DOHH2 (cell line): ENCODE results near the gene HOXB6.

Experiments
- H3F3A ChIP-seq: fragments of 200-600 bp; sonication (generic), shearing (Covaris generic); 2 replicates; pipeline ENCODE4 v1.6.0; 2016; ENCODE audit warnings: antibody characterized with exemption, mild to moderate bottlenecking; ENCODE audit not compliant: control insufficient read depth, insufficient read depth
- H3K27ac ChIP-seq: fragments of 200-600 bp; sonication (generic); 2 replicates; pipeline ENCODE4 v1.5.1; 2014; ENCODE audit warnings: low read depth, mild to moderate bottlenecking, low read length, moderate library complexity
- H3K27me3 ChIP-seq: fragments of 200-600 bp; sonication (generic); 2 replicates; pipeline ENCODE4 v1.6.1; 2014; ENCODE audit warnings: mild to moderate bottlenecking, low read length, mixed read lengths; ENCODE audit not compliant: control insufficient read depth
- H3K36me3 ChIP-seq: fragments of 200-600 bp; sonication (generic); 2 replicates; pipeline ENCODE4 v1.6.1; 2014; ENCODE audit warnings: mild to moderate bottlenecking, low read length, moderate library complexity, mixed read lengths; ENCODE audit not compliant: control insufficient read depth
- H3K4me1 ChIP-seq: fragments of 200-600 bp; sonication (generic); 2 replicates; pipeline ENCODE4 v1.6.1; 2014; ENCODE audit warnings: mild to moderate bottlenecking, low read length, mixed read lengths; ENCODE audit not compliant: control insufficient read depth
- H3K4me2 ChIP-seq: fragments of 200-600 bp; sonication (generic); 2 replicates; pipeline ENCODE4 v1.6.0; 2014; ENCODE audit warnings: mild to moderate bottlenecking, low read length, moderate library complexity
- H3K4me3 ChIP-seq: fragments of 200-600 bp; sonication (generic); 2 replicates; pipeline ENCODE4 v1.5.1; 2014; ENCODE audit warnings: mild to moderate bottlenecking, low read length, mixed read lengths
- H3K79me2 ChIP-seq: fragments of 200-600 bp; sonication (generic); 2 replicates; pipeline ENCODE4 v1.6.1; 2014; ENCODE audit warnings: mild to moderate bottlenecking, low read length, mixed read lengths; ENCODE audit not compliant: control insufficient read depth
- H3K9me2 ChIP-seq: fragments of 200-600 bp; sonication (generic); replicated peaks from 2 replicates; pipeline ENCODE4 v1.6.1; 2014; ENCODE audit warnings: mild to moderate bottlenecking, low read length, mixed read lengths; ENCODE audit not compliant: control insufficient read depth
- H3K9me3 ChIP-seq: fragments of 200-600 bp; sonication (generic); 2 replicates; pipeline ENCODE4 v1.6.1; 2014; ENCODE audit warnings: antibody characterized with exemption, low read length, mixed read lengths; ENCODE audit not compliant: control insufficient read depth, insufficient read depth
- H4K20me1 ChIP-seq: fragments of 200-600 bp; sonication (generic); 2 replicates; pipeline ENCODE4 v1.6.0; 2014; ENCODE audit warnings: low read depth, mild to moderate bottlenecking, antibody characterized with exemption, low read length, moderate library complexity; ENCODE audit not compliant: control insufficient read depth, insufficient read depth
- EZH2phosphoT487 ChIP-seq: fragments of 200-600 bp; sonication (generic); IDR thresholded peaks from 2 replicates; pipeline ENCODE4 v1.6.1; 2017; ENCODE audit warnings: borderline replicate concordance, mild to moderate bottlenecking, antibody characterized with exemption, low read length, moderate library complexity, mixed read lengths
- TF ChIP-seq, protein P1 (sequence below): fragments of 200-600 bp; sonication (generic); IDR thresholded peaks from one replicate; pipeline ENCODE4 v1.5.1; 2014; ENCODE audit warnings: antibody characterized with exemption, mild to moderate bottlenecking, low read depth, low read length; ENCODE audit not compliant: poor library complexity, severe bottlenecking

Gene HOXB6

DNA sequence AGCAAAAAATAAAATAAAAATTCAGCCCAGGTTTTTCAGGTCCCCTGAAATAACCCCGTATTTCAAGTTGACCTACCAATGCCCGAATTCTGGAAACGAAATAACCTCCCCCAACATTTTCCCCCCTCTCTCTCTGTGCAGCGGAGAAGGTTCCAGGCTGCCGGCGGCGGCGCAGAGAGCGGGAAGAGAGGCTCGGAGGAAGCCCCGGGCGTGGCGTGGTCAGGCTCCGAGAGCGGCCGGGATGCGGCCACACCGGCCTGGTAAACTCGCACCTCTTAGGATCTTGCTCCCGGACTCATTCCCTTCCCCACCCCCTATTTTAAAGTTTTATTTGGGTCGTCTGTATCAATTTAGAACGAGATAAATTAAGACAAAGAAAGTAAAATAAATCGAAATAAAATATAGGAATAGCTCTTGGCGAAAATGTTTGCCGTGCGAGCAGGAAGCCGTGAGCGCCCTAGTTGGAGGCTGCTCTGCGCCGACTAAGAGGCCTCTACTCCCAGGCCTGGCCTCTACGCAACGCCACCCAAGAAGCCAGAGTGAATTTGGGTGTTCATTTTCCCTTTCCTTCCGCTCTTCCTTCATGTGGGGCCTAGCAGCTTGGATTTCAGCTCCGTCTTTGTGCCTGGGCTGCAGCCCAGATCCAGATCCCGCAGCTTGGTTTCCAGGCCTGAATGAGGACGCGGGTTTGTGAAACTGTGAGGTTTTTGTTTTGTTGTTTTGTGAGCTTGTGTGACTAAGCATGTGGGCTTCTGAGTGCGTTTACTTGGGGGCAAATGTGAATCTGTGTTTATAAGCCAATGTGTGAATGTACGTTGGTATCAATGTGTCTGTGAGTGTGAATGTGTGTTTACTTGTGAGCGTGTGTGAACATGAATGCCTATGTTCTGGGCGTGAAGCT lies 1.5 kb upstream of the HOXB6 start:
- Histone ChIP-seq H3K4me1 (peaks cover 10% of the 10 kb centered on the region), H3K27me3 (peaks cover 27% of the 10 kb centered on the region), H3F3A (no peaks in the 10 kb centered on the region), H3K27ac (no peak overlapping the region), H4K20me1 (no peaks in the 10 kb centered on the region), H3K4me2 (no peak overlapping the region), H3K79me2 (no peaks in the 10 kb centered on the region), H3K4me3 (no peak overlapping the region), H3K9me3 (no peaks in the 10 kb centered on the region), H3K9me2 (no peaks in the 10 kb centered on the region), H3K36me3 (no peaks in the 10 kb centered on the region)
- no peak for TF ChIP-seq EZH2phosphoT487
- TF ChIP-seq, protein P1, sequence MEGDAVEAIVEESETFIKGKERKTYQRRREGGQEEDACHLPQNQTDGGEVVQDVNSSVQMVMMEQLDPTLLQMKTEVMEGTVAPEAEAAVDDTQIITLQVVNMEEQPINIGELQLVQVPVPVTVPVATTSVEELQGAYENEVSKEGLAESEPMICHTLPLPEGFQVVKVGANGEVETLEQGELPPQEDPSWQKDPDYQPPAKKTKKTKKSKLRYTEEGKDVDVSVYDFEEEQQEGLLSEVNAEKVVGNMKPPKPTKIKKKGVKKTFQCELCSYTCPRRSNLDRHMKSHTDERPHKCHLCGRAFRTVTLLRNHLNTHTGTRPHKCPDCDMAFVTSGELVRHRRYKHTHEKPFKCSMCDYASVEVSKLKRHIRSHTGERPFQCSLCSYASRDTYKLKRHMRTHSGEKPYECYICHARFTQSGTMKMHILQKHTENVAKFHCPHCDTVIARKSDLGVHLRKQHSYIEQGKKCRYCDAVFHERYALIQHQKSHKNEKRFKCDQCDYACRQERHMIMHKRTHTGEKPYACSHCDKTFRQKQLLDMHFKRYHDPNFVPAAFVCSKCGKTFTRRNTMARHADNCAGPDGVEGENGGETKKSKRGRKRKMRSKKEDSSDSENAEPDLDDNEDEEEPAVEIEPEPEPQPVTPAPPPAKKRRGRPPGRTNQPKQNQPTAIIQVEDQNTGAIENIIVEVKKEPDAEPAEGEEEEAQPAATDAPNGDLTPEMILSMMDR: no peak

DNA sequence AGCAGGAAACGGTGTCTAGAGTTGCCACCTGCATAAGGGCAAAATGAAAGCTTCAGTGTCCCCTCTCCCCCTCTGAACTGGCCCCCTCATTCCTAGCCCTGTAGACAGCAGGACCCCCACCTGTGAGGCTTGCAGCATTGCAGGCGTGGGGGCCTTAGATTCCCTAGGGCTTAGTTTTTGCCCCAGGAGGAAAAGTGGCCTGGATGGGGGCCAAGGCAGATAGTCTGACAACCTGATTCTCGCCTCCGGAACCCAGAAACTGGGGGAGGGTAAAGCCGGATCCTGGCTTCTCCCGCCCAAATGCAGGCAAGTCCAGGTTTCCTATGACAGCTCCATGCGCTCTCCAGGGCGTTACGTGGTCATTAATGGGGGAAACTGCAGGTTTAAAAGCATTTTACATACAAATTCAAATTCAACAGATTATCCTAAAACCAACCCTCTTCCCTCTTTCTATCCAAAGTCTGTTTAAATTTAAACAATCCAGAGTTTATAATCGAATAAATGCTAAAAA lies 678 bp upstream of the HOXB6 start:
- Histone ChIP-seq H3K4me2 (no peak overlapping the region), H3K27ac (no peak overlapping the region), H3K79me2 (no peaks in the 10 kb centered on the region), H3K4me3 (no peak overlapping the region), H3K36me3 (no peaks in the 10 kb centered on the region), H3K9me3 (no peaks in the 10 kb centered on the region), H3K9me2 (no peaks in the 10 kb centered on the region), H3K27me3 (peaks cover 35% of the 10 kb centered on the region), H4K20me1 (no peaks in the 10 kb centered on the region), H3K4me1 (peaks cover 10% of the 10 kb centered on the region), H3F3A (no peaks in the 10 kb centered on the region)
- TF ChIP-seq, protein P1: no peak
- no peak for TF ChIP-seq EZH2phosphoT487

DNA sequence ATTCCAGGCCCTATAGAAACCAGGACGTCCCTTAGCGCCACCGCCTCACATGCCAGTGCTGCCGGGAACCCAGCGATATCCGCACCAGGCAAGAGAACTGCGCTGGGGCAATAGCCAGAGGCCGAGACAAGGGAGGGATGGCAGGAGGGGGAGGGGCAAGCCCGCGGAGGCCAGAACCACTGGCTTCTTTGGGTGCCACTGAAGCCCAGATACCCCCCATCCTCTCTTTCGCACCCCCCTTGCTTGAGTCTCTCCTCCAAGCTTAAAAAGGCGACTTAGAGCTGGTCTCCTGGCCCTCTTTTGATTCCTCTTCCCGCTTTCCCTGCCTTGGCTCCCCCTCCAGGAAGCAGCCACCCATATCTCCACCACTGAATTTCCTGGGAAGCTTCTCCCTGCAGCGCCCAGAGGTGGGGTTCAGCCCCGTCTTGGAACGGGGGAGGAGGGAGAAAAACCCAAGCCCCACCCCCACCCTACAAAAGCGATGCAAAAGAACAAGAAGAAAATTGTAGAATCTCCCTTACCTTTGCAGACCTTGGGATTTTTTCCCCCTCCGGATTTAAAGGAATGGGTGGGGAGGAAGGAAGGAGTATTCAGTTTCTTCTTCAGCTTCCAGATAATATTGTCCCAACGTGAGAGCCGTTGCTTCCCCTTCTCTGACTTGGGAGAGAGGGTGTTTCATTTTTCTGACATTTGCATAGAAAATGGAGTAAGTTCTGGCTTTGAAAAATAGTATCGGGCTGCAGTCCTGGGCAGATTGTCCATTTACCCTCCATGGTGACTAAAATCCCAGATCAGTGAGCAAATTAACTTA lies 622 bp downstream of the HOXB6 start:
- peaks cover under 1% of the 10 kb centered on the region; the same call in 1 of the 2 replicates for H3K4me1 ChIP-seq
- no peaks in the 10 kb centered on the region for H3K9me3 ChIP-seq
- no peaks in the 10 kb centered on the region for H4K20me1 ChIP-seq
- no peaks in the 10 kb centered on the region for H3K9me2 ChIP-seq
- TF ChIP-seq, protein P1: no peak
- TF ChIP-seq EZH2phosphoT487: no peak
- H3K4me3 ChIP-seq: no peak overlapping the region
- H3K36me3 ChIP-seq: no peaks in the 10 kb centered on the region
- H3K4me2 ChIP-seq: no peak overlapping the region
- no peaks in the 10 kb centered on the region for H3K79me2 ChIP-seq
- H3K27ac ChIP-seq: no peak overlapping the region
- H3F3A ChIP-seq: no peaks in the 10 kb centered on the region
- H3K27me3 ChIP-seq: peaks cover 48% of the 10 kb centered on the region
